HCT116 (cell line): ENCODE data around the gene TALDO1. TPM values are rescaled to one million over a fixed set of nuclear protein-coding genes. Genes with fewer than 3 reads are reported as not detected.

Experiments
- ATAC-seq: fragments of 200-7000 bp; cut with Tn5 transposase; 2 replicates; pipeline ENCODE4 v1.9.1; 2020; ENCODE audit warnings: mild to moderate bottlenecking, moderate library complexity
- BruUV-seq: library from RNA; stranded (reverse); fragments of 400-500 nt; replicated peaks from 2 replicates; lab custom pipeline; 2021; lab: Mats Ljungman, UMichigan
- CTCF ChIA-PET: fragments of 300-600 bp; sonication (Branson Sonifier 250); formaldehyde crosslinking; loops from one replicate; lab custom pipeline; 2021; ENCODE audit warnings: antibody characterized with exemption; lab: Charles Lee
- POLR2A ChIA-PET: fragments of 300-600, 350-600 bp; sonication (Branson Sonifier 250); formaldehyde crosslinking; loops from one replicate; lab custom pipeline; 2021; ENCODE audit warnings: antibody characterized with exemption; lab: Charles Lee
- RAD21 ChIA-PET, 2 experiments: fragments of 300-600 bp; sonication (Branson Sonifier 250); formaldehyde crosslinking; loops; one replicate each; lab custom pipeline; 2023; ENCODE audit warnings: low total read pairs in 2 of 2; ENCODE audit not compliant: uncharacterized antibody in 2 of 2, unreplicated experiment in 2 of 2, low non-redundant PET in 1 of 2; lab: Charles Lee
- DNase-seq: peaks from one replicate; pipeline ENCODE4 v3.0.0-alpha.2; 2010; ENCODE audit warnings: low read depth, low spot score
- H2AFZ ChIP-seq: fragments of 200-600 bp; shearing (Covaris generic), sonication (generic); 2 replicates; pipeline ENCODE4 v1.6.1; 2017; ENCODE audit warnings: low read depth, mixed run types, mixed read lengths, antibody characterized with exemption, low read length; ENCODE audit not compliant: poor library complexity, severe bottlenecking
- H3K27ac ChIP-seq: 2 replicates; pipeline ENCODE4 v1.5.1; 2012; ENCODE audit warnings: low read depth, low read length
- H3K27me3 ChIP-seq: fragments of 200-600 bp; sonication (generic); 2 replicates; pipeline ENCODE4 v1.6.1; 2016; ENCODE audit warnings: mixed run types, low read length, mixed read lengths; ENCODE audit not compliant: insufficient read depth
- H3K36me3 ChIP-seq, 2 experiments: fragments of 200-500 bp in 1 of 2; fragments of 200-600 bp in 1 of 2; sonication (Bioruptor generic) in 1 of 2; sonication (generic) in 1 of 2; 2 replicates each; pipeline versions ENCODE4 v1.5.1 to v1.6.1; 2014 to 2016; ENCODE audit warnings: low read length in 2 of 2, inconsistent platforms in 1 of 2, mixed read lengths in 1 of 2, mixed run types in 1 of 2; ENCODE audit not compliant: insufficient read depth in 2 of 2, control insufficient read depth in 1 of 2
- H3K4me1 ChIP-seq, 2 experiments: fragments of 200-600 bp in 1 of 2; sonication (generic) in 1 of 2; 2 replicates each; pipeline versions ENCODE4 v1.5.1 to v1.6.1; 2012 to 2017; ENCODE audit warnings: low read length in 2 of 2, inconsistent platforms in 1 of 2, mild to moderate bottlenecking in 1 of 2, mixed read lengths in 1 of 2, mixed run types in 1 of 2, moderate library complexity in 1 of 2; ENCODE audit not compliant: insufficient read depth in 2 of 2, control insufficient read depth in 1 of 2
- H3K4me2 ChIP-seq: fragments of 200-600 bp; sonication (generic); 2 replicates; pipeline ENCODE4 v1.6.1; 2017; ENCODE audit warnings: mixed run types, low read length, mixed read lengths
- H3K4me3 ChIP-seq, 2 experiments: fragments of 200-600 bp in 1 of 2; sonication (generic) in 1 of 2; replicated peaks in 1 of 2; 2 replicates each; pipeline ENCODE4 v1.5.1; 2011 to 2016; ENCODE audit warnings: low read length in 2 of 2, control low read depth in 1 of 2, low read depth in 1 of 2, mild to moderate bottlenecking in 1 of 2, mixed read lengths in 1 of 2, mixed run types in 1 of 2
- H3K79me2 ChIP-seq: fragments of 200-600 bp; sonication (generic); 2 replicates; pipeline ENCODE4 v1.6.1; 2017; ENCODE audit warnings: mild to moderate bottlenecking, mixed run types, low read length, moderate library complexity, mixed read lengths; ENCODE audit not compliant: insufficient read depth
- H3K9ac ChIP-seq: fragments of 200-600 bp; sonication (generic); 2 replicates; pipeline ENCODE4 v1.6.1; 2016; ENCODE audit warnings: low read length, mixed read lengths
- H3K9me2 ChIP-seq: fragments of 200-600 bp; sonication (generic), shearing (Covaris generic); 2 replicates; pipeline ENCODE4 v1.6.1; 2017; ENCODE audit warnings: mixed run types, mild to moderate bottlenecking, moderate library complexity; ENCODE audit not compliant: insufficient read depth
- H3K9me3 ChIP-seq, 2 experiments: fragments of 200-500 bp in 1 of 2; fragments of 200-600 bp in 1 of 2; sonication (Bioruptor generic) in 1 of 2; sonication (generic) in 1 of 2; 2 replicates each; pipeline ENCODE4 v1.6.1; 2014 to 2017; ENCODE audit warnings: low read length in 2 of 2, mixed read lengths in 2 of 2, inconsistent platforms in 1 of 2, low read depth in 1 of 2, mild to moderate bottlenecking in 1 of 2, mixed run types in 1 of 2, moderate library complexity in 1 of 2; ENCODE audit not compliant: control insufficient read depth in 1 of 2, insufficient read depth in 1 of 2
- H4K20me1 ChIP-seq: fragments of 200-600 bp; sonication (generic), shearing (Covaris generic); 2 replicates; pipeline ENCODE4 v1.6.1; 2017; ENCODE audit warnings: mixed run types, mild to moderate bottlenecking, moderate library complexity; ENCODE audit not compliant: insufficient read depth
- JUND ChIP-seq: IDR thresholded peaks from 2 replicates; pipeline ENCODE4 v1.6.1; 2012
- POLR2AphosphoS5 ChIP-seq: IDR thresholded peaks from 2 replicates; pipeline ENCODE4 v1.6.1; 2011; ENCODE audit warnings: mild to moderate bottlenecking, low read depth, low read length, moderate library complexity
- SIN3A ChIP-seq: IDR thresholded peaks from 2 replicates; pipeline ENCODE4 v1.6.1; 2012; ENCODE audit warnings: low read depth
- SP1 ChIP-seq: IDR thresholded peaks from 2 replicates; pipeline ENCODE4 v1.6.1; 2012; ENCODE audit warnings: low read depth
- ZFX ChIP-seq: fragments of 450-650 bp; IDR thresholded peaks from 2 replicates; pipeline ENCODE4 v1.6.1; 2017
- ZNF274 ChIP-seq: fragments of 200-500 bp; sonication (Bioruptor generic); IDR thresholded peaks from 2 replicates; pipeline ENCODE4 v1.6.1; 2014; ENCODE audit warnings: mild to moderate bottlenecking, low read depth, low read length, inconsistent platforms
- intact Hi-C: fragments of 100-400 bp; cut with micrococcal nuclease; formaldehyde crosslinking; loops from 2 replicates; pipeline ENCODE4 v1.10.0; 2022
- total RNA-seq: library from RNA; stranded (reverse); gene quantifications from one replicate; pipeline ENCODE4 v1.2.1, GENCODE V29; 2021; ENCODE audit not compliant: unreplicated experiment
- TF ChIP-seq, protein P1 (sequence below), 3 experiments: fragments of 200-600 bp in 1 of 3; sonication (generic) in 1 of 3; IDR thresholded peaks in 2 of 3; conservative IDR thresholded peaks in 1 of 3; 2 replicates each; pipeline ENCODE4 v1.5.1; 2012 to 2017; ENCODE audit warnings: low read depth in 2 of 3, low read length in 2 of 3, antibody characterized with exemption in 1 of 3, borderline replicate concordance in 1 of 3, control low read depth in 1 of 3, mild to moderate bottlenecking in 1 of 3, mixed read lengths in 1 of 3, mixed run types in 1 of 3, moderate library complexity in 1 of 3; ENCODE audit not compliant: insufficient read depth in 1 of 3
- TF ChIP-seq, protein P2 (sequence below): IDR thresholded peaks from 2 replicates; pipeline ENCODE4 v1.6.1; 2011; ENCODE audit warnings: mild to moderate bottlenecking, low read length, moderate library complexity; ENCODE audit not compliant: insufficient replicate concordance; ENCODE audit errors: extremely low read depth

TALDO1 gene
- total RNA-seq, 1 experiment from 2014 or later = 242 TPM

DNA sequence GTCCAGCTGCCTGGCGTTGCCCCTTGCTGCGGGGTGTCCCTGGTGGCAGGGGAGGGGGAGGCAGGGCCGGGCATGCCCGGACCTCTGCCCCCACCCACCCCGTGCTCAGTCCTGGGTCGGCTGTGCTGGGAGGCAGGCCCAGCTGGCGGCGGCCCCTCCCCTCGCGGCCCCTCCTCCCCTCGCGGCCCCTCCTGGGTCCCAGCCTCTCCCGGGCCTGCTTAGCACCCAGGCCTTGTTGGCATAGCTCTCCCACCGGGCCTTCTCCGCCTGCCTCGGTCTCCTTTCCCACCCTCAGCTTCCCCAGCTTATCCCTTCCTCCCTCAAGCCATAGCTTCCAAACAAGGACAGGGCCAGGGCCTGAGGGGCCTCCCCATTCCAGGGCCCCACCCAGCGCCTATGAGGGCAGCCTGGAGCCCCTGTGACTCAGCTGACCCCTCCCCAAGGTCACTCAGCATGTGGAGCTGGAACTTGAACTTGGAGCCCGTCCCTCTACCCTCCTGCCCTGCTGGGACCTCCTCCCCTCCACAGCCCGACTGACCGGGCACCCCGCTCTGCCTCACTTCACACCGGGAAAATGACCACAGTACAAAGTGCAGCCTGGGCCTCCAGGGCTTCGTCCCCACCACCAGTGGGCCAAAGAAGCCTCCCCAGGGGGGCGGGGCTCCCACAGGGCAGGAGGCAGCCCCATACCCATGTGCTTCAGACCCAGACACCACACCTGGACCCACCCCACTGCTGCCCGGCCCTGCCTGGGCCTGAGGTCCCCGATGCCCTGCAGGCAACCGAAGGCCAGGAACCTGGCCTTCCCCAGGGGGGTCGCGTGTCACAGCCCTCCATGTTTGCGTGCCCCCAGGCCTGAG is 40.1 kb upstream of the TALDO1 start:
- Histone ChIP-seq H3K4me1 (peaks cover 41 to 64% of the 10 kb centered on the region in 2 experiments), H3K27me3 (no peaks in the 10 kb centered on the region), H3K36me3 (0 out of 4 replicates have a peak, but pooled peaks cover 0 to 7% of the 10 kb centered on the region in 2 experiments), H4K20me1 (no peaks in the 10 kb centered on the region), H3K9me2 (no peaks in the 10 kb centered on the region), H3K4me3 (peak overlapping the region; percentile 87 to 96), H3K4me2 (peak overlapping the region; percentile 98), H3K9ac (peak overlapping the region; percentile 89), H3K27ac (peak overlapping the region; percentile 99), H3K79me2 (peaks cover 37% of the 10 kb centered on the region), H2AFZ (no peak overlapping the region), H3K9me3 (no peaks in the 10 kb centered on the region)
- CTCF ChIA-PET = interaction anchor here (0.6 to 3.1 kb wide), 6 partner anchors 11 to 1239 kb away, joined by 3 to 24 read pairs (median 5); partner anchors contain the start of genes DEAF1 and TMEM80
- BruUV-seq = no TSS peak
- RAD21 ChIA-PET = interaction anchor here (0.6 kb wide), 2 partner anchors 10 to 116 kb away, joined by 3 read pairs; no protein-coding TSS in a partner anchor
- intact Hi-C loops = no loop called here
- POLR2A ChIA-PET = interaction anchor here (1.4 kb wide), 1 partner anchor 11 kb away, joined by 6 read pairs; no protein-coding TSS in a partner anchor
- peak; percentile 62 for ATAC-seq
- no peak for DNase-seq
- TF ChIP-seq SIN3A = no peak
- TF ChIP-seq SP1 = no peak
- TF ChIP-seq JUND = no peak
- TF ChIP-seq ZFX = peak; percentile 42
- no peak for TF ChIP-seq ZNF274
- TF ChIP-seq, protein P1, sequence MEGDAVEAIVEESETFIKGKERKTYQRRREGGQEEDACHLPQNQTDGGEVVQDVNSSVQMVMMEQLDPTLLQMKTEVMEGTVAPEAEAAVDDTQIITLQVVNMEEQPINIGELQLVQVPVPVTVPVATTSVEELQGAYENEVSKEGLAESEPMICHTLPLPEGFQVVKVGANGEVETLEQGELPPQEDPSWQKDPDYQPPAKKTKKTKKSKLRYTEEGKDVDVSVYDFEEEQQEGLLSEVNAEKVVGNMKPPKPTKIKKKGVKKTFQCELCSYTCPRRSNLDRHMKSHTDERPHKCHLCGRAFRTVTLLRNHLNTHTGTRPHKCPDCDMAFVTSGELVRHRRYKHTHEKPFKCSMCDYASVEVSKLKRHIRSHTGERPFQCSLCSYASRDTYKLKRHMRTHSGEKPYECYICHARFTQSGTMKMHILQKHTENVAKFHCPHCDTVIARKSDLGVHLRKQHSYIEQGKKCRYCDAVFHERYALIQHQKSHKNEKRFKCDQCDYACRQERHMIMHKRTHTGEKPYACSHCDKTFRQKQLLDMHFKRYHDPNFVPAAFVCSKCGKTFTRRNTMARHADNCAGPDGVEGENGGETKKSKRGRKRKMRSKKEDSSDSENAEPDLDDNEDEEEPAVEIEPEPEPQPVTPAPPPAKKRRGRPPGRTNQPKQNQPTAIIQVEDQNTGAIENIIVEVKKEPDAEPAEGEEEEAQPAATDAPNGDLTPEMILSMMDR (IDR thresholded peaks at IDR 0.05 in 2 of 3, conservative IDR thresholded peaks at IDR 0.05 in 1 of 3; ENCODE audit: borderline replicate concordance in 1 of 3, insufficient read depth in 1 of 3, low read depth in 2 of 3, low read length in 2 of 3) = peak in 2 of 3 experiments; percentile 15 to 34; a peak in 2 of 6 replicates
- TF ChIP-seq, protein P2, sequence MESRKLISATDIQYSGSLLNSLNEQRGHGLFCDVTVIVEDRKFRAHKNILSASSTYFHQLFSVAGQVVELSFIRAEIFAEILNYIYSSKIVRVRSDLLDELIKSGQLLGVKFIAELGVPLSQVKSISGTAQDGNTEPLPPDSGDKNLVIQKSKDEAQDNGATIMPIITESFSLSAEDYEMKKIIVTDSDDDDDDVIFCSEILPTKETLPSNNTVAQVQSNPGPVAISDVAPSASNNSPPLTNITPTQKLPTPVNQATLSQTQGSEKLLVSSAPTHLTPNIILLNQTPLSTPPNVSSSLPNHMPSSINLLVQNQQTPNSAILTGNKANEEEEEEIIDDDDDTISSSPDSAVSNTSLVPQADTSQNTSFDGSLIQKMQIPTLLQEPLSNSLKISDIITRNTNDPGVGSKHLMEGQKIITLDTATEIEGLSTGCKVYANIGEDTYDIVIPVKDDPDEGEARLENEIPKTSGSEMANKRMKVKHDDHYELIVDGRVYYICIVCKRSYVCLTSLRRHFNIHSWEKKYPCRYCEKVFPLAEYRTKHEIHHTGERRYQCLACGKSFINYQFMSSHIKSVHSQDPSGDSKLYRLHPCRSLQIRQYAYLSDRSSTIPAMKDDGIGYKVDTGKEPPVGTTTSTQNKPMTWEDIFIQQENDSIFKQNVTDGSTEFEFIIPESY = no peak
- peak; percentile 52 for TF ChIP-seq POLR2AphosphoS5
